PC-9 (cell line): Measurements from ENCODE around the gene CDCA7L. TPM values are rescaled to one million over a fixed set of nuclear protein-coding genes. Genes with fewer than 3 reads are reported as not detected.
"Not testable (repeated sequence)": the region's sequence is repeated elsewhere in the genome, so short reads cannot be mapped to it uniquely, and the experiment has no call there.

Source experiments
- BruUV-seq: library from RNA; stranded (reverse); fragments of 400-500 nt; replicated peaks from 2 replicates; lab custom pipeline; 2021; lab: Mats Ljungman, UMichigan
- CTCF ChIA-PET: fragments of 300-600 bp; sonication (Branson Sonifier 250); formaldehyde crosslinking; loops from one replicate; lab custom pipeline; 2022; ENCODE audit warnings: antibody characterized with exemption; lab: Charles Lee
- POLR2A ChIA-PET: fragments of 300-600 bp; sonication (Branson Sonifier 250); formaldehyde crosslinking; loops from one replicate; lab custom pipeline; 2022; ENCODE audit warnings: antibody characterized with exemption; ENCODE audit not compliant: unreplicated experiment; lab: Charles Lee
- DNase-seq, 2 experiments: peaks; one replicate each; pipeline versions ENCODE4 v3.0.0 to v3.0.0-alpha.2; 2015 to 2022; ENCODE audit warnings: mixed read lengths in 1 of 2
- H2AFZ ChIP-seq: fragments of 200-600 bp; sonication (generic); 2 replicates; pipeline ENCODE4 v1.8.1; 2017; ENCODE audit warnings: antibody characterized with exemption
- H3F3A ChIP-seq: fragments of 200-600 bp; sonication (generic); 2 replicates; pipeline ENCODE4 v1.8.1; 2017; ENCODE audit warnings: antibody characterized with exemption, mild to moderate bottlenecking, low read depth; ENCODE audit not compliant: insufficient read depth
- H3K27ac ChIP-seq: fragments of 200-600 bp; sonication (generic); 2 replicates; pipeline ENCODE4 v1.6.1; 2016; ENCODE audit warnings: mixed run types
- H3K27me3 ChIP-seq: fragments of 200-600 bp; sonication (generic); 2 replicates; pipeline ENCODE4 v1.6.1; 2016; ENCODE audit warnings: low read depth, mixed run types; ENCODE audit not compliant: insufficient read depth
- H3K36me3 ChIP-seq: fragments of 200-600 bp; sonication (generic); 2 replicates; pipeline ENCODE4 v1.6.1; 2016; ENCODE audit warnings: low read depth, mixed run types
- H3K4me1 ChIP-seq: fragments of 200-600 bp; sonication (generic); replicated peaks from 2 replicates; pipeline ENCODE4 v1.6.1; 2016; ENCODE audit warnings: mixed run types; ENCODE audit not compliant: insufficient read depth
- H3K4me2 ChIP-seq: fragments of 200-600 bp; sonication (generic); 2 replicates; pipeline ENCODE4 v1.6.1; 2017; ENCODE audit warnings: mixed run types
- H3K4me3 ChIP-seq: fragments of 200-600 bp; sonication (generic); 2 replicates; pipeline ENCODE4 v1.6.1; 2016; ENCODE audit warnings: mixed run types
- H3K79me2 ChIP-seq: fragments of 200-600 bp; sonication (generic); 2 replicates; pipeline ENCODE4 v1.6.1; 2017; ENCODE audit warnings: low read depth, mixed run types
- H3K9me2 ChIP-seq: fragments of 200-600 bp; sonication (generic); 2 replicates; pipeline ENCODE4 v1.8.1; 2017; ENCODE audit warnings: mild to moderate bottlenecking; ENCODE audit not compliant: insufficient read depth
- H3K9me3 ChIP-seq: fragments of 200-600 bp; sonication (generic); 2 replicates; pipeline ENCODE4 v1.8.1; 2016; ENCODE audit warnings: low read depth; ENCODE audit not compliant: insufficient read depth
- H4K20me1 ChIP-seq: fragments of 200-600 bp; sonication (generic); 2 replicates; pipeline ENCODE4 v1.8.1; 2017; ENCODE audit not compliant: insufficient read depth
- EZH2 ChIP-seq: fragments of 200-600 bp; sonication (generic); IDR thresholded peaks from 2 replicates; pipeline ENCODE4 v1.8.0; 2017; ENCODE audit warnings: antibody characterized with exemption, low read depth
- intact Hi-C: fragments of 100-400 bp; cut with micrococcal nuclease; formaldehyde crosslinking; loops from one replicate; pipeline ENCODE4 v1.10.0; 2022; ENCODE audit not compliant: unreplicated experiment
- total RNA-seq: library from RNA; stranded (reverse); gene quantifications from 2 replicates; pipeline ENCODE4 v1.2.3, GENCODE V29; 2021
- TF ChIP-seq, protein P1 (sequence below): fragments of 200-600 bp; sonication (generic); conservative IDR thresholded peaks from 2 replicates; pipeline ENCODE4 v1.6.1; 2017; ENCODE audit warnings: mixed run types, antibody characterized with exemption, mild to moderate bottlenecking, moderate library complexity

Gene CDCA7L
- total RNA-seq, 1 experiment from 2014 or later, result 243 TPM

DNA sequence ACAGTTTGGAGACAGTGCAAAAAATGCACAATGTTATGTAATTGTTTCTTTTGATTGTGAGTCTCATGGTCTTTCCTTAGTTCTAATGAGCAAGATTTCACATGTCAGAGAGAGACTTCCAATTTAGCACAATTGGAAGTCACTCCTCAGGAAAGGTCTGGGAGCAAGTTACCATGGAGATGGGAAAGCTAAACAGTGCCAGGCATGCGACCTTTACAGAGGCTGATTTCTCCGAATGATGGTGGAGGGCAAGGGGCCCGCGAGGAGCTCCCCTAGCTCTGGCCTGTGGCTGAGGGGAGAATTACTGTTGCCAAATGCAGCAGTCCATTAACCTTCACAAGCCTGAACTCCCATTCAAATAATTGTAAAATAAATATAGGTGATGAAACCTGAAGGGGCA, 59.3 kb downstream of the CDCA7L start:
- TF ChIP-seq EZH2, result no peak
- TF ChIP-seq, protein P1, sequence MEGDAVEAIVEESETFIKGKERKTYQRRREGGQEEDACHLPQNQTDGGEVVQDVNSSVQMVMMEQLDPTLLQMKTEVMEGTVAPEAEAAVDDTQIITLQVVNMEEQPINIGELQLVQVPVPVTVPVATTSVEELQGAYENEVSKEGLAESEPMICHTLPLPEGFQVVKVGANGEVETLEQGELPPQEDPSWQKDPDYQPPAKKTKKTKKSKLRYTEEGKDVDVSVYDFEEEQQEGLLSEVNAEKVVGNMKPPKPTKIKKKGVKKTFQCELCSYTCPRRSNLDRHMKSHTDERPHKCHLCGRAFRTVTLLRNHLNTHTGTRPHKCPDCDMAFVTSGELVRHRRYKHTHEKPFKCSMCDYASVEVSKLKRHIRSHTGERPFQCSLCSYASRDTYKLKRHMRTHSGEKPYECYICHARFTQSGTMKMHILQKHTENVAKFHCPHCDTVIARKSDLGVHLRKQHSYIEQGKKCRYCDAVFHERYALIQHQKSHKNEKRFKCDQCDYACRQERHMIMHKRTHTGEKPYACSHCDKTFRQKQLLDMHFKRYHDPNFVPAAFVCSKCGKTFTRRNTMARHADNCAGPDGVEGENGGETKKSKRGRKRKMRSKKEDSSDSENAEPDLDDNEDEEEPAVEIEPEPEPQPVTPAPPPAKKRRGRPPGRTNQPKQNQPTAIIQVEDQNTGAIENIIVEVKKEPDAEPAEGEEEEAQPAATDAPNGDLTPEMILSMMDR, result no peak
- no TSS peak for BruUV-seq

DNA sequence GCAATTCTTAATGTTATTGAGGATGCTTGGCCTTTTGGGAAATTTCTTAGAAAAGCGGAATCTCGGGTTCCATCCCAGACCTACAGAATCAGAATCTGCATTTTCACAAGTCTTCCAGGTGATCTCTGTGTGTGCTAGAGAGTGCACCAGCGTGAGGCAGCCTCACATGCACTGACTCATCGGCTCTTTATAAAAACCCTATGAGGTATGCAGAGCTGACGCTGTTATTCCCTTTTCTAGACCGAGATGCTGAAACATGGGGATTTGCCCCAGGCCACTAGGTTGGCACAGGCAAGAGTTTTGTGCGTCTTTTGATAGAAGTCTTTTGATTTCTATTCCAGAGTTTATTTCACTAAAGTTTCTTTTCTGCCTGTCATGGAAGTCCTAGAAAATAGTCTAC, 61.2 kb downstream of the CDCA7L start:
- Histone ChIP-seq H3K27ac (no peak overlapping the region), H3K4me3 (no peak overlapping the region), H4K20me1 (no peaks in the 10 kb centered on the region), H3K9me3 (no peaks in the 10 kb centered on the region), H3K27me3 (no peaks in the 10 kb centered on the region), H2AFZ (no peak overlapping the region), H3K4me1 (no peaks in the 10 kb centered on the region), H3K36me3 (no peaks in the 10 kb centered on the region), H3F3A (0 out of 2 replicates have a peak, but pooled peaks cover 3% of the 10 kb centered on the region), H3K9me2 (no peaks in the 10 kb centered on the region), H3K4me2 (no peak overlapping the region), H3K79me2 (no peaks in the 10 kb centered on the region)
- intact Hi-C loops, result no loop called here
- BruUV-seq, result no TSS peak
- no peak for DNase-seq
- TF ChIP-seq, protein P1, result no peak
- no peak for TF ChIP-seq EZH2
- ChIA-PET POLR2A (no interaction called here), CTCF (no interaction called here)

More for the DNA sequence above, 59.3 kb downstream of the CDCA7L start:
- H3K27ac ChIP-seq, result no peak overlapping the region
- H3K4me3 ChIP-seq, result no peak overlapping the region
- no peaks in the 10 kb centered on the region for H3K36me3 ChIP-seq
- H3K4me1 ChIP-seq, result no peaks in the 10 kb centered on the region
- no peaks in the 10 kb centered on the region for H3K79me2 ChIP-seq
- no peaks in the 10 kb centered on the region for H3K27me3 ChIP-seq
- no peaks in the 10 kb centered on the region for H3K9me2 ChIP-seq
- H3F3A ChIP-seq, result 0 out of 2 replicates have a peak, but pooled peaks cover 3% of the 10 kb centered on the region
- H4K20me1 ChIP-seq, result no peaks in the 10 kb centered on the region
- H2AFZ ChIP-seq, result no peak overlapping the region
- ChIA-PET POLR2A (no interaction called here), CTCF (no interaction called here)
- H3K9me3 ChIP-seq, result no peaks in the 10 kb centered on the region
- no peak for DNase-seq
- no peak overlapping the region for H3K4me2 ChIP-seq
- intact Hi-C loops, result no loop called here

DNA sequence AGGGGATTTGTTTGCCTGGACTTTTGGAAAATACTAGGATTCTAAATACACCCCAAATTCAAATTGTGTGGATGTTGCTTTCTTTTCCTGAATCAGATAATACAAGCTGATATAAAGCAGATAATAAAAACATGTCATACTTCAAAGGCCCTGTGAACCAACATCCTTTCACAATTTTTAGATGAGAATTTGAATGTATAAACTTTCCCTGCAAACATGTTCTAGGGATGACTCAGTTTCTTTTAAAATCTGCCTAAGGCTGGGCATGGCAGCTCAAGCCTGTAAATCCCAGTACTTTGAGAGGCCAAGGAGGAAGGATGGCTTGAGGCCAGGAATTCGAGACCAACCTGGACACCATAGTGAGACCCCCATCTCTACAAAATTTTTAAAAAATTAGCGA, 62.2 kb downstream of the CDCA7L start:
- intact Hi-C loops, CTCF ChIA-PET, DNase-seq: not testable (repeated sequence)

DNA sequence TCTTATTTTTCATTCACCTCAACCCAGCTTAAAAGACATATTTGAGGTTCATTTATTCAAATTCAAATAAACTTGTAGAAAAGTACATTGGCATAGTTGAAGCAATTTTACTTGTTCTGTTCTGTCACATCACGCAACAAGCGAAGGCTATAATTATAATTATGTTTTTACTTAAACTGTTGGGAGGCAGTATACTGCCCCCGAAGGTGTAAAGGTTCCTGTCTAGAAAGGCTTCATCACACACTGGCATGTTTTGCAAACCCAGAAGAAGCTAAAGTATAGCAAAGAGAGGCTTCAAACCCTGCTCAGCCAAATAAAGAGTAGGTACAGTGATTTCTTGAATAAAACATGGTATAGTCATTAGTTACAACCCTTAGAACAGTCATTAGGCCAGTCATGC, 62.6 kb downstream of the CDCA7L start:
- no peak for TF ChIP-seq EZH2
- TF ChIP-seq, protein P1, result no peak
- H3F3A ChIP-seq, result 0 out of 2 replicates have a peak, but pooled peaks cover 3% of the 10 kb centered on the region
- H3K4me3 ChIP-seq, result no peak overlapping the region
- no peaks in the 10 kb centered on the region for H3K27me3 ChIP-seq
- H4K20me1 ChIP-seq, result no peaks in the 10 kb centered on the region
- H3K36me3 ChIP-seq, result no peaks in the 10 kb centered on the region
- H3K4me1 ChIP-seq, result no peaks in the 10 kb centered on the region
- ChIA-PET CTCF (no interaction called here), POLR2A (no interaction called here)
- no peaks in the 10 kb centered on the region for H3K9me3 ChIP-seq
- H2AFZ ChIP-seq, result no peak overlapping the region
- no TSS peak for BruUV-seq
- DNase-seq, result no peak
- H3K4me2 ChIP-seq, result no peak overlapping the region
- intact Hi-C loops, result no loop called here
- H3K9me2 ChIP-seq, result no peaks in the 10 kb centered on the region
- H3K79me2 ChIP-seq, result no peaks in the 10 kb centered on the region
- H3K27ac ChIP-seq, result no peak overlapping the region

More for the DNA sequence above, 62.2 kb downstream of the CDCA7L start:
- POLR2A ChIA-PET, H3K4me2 ChIP-seq, H3K27me3 ChIP-seq, H3K36me3 ChIP-seq, H3F3A ChIP-seq, BruUV-seq, H3K27ac ChIP-seq, H3K9me3 ChIP-seq, H4K20me1 ChIP-seq, H2AFZ ChIP-seq, H3K79me2 ChIP-seq, H3K4me1 ChIP-seq, H3K9me2 ChIP-seq, H3K4me3 ChIP-seq: not testable (repeated sequence)
